Adrenal gland (tissue), 12 donors: ENCODE data around the gene STK24. TPM values are rescaled to one million over a fixed set of nuclear protein-coding genes. Genes with fewer than 3 reads are reported as not detected.

ENCODE experiments used
- DNase-seq, 7 donors: peaks; one replicate each; pipeline ENCODE4 v3.0.0-alpha.2; 2019 to 2020
- H3K27ac ChIP-seq, 5 donors: fragments of 200-600 bp; sonication (generic) in 4 of 5; 1 replicate in 3 of 5; 2 replicates in 2 of 5; pipeline versions ENCODE4 v1.5.1 to v1.8.0; 2016 to 2020; ENCODE audit warnings: mild to moderate bottlenecking in 1 of 5
- H3K27me3 ChIP-seq: fragments of 200-600 bp; 2 replicates; pipeline ENCODE4 v1.8.0; 2021
- H3K36me3 ChIP-seq, 2 donors: fragments of 200-600 bp; replicated peaks in 1 of 2; 1 replicate in 1 of 2; 2 replicates in 1 of 2; pipeline versions ENCODE4 v1.5.1 to v1.8.0; 2018 to 2022
- H3K4me1 ChIP-seq, 2 donors: fragments of 200-600 bp; replicated peaks in 1 of 2; 1 replicate in 1 of 2; 2 replicates in 1 of 2; pipeline versions ENCODE4 v1.5.1 to v1.8.0; 2018 to 2021
- H3K4me3 ChIP-seq, 4 donors: fragments of 200-600 bp; sonication (generic) in 3 of 4; one replicate each; pipeline ENCODE4 v1.5.1; 2016 to 2018
- H3K9me3 ChIP-seq, 3 donors: fragments of 200-600 bp; sonication (generic) in 1 of 3; replicated peaks in 1 of 3; 1 replicate in 2 of 3; 2 replicates in 1 of 3; pipeline versions ENCODE4 v1.5.1 to v1.8.0; 2016 to 2021
- CTCF ChIP-seq, 6 experiments: fragments of 450-650 bp in 4 of 6; fragments of 200-600 bp in 2 of 6; sonication (generic) in 1 of 6; IDR thresholded peaks; 1 replicate in 5 of 6; 2 replicates in 1 of 6; pipeline versions ENCODE4 v1.5.1 to v1.8.0; 2016 to 2021; ENCODE audit warnings: antibody characterized with exemption in 6 of 6, mild to moderate bottlenecking in 2 of 6, moderate library complexity in 1 of 6
- POLR2A ChIP-seq, 2 donors: fragments of 450-650 bp; IDR thresholded peaks; one replicate each; pipeline ENCODE4 v1.6.1; 2017; ENCODE audit warnings: antibody characterized with exemption in 2 of 2, mild to moderate bottlenecking in 2 of 2, moderate library complexity in 1 of 2
- WGBS, 4 donors: extraction: QIAGEN DNeasy Blood & Tissue Kit in 2 of 4; methylation state at CpG; one replicate each; pipeline versions ENCODE4 v1.1.5 to v1.1.7; 2013 to 2017; 5-methylcytosine and 5-hydroxymethylcytosine counted together
- intact Hi-C, 2 donors: fragments of 100-400 bp; cut with DNase I; formaldehyde crosslinking; loops; one replicate each; pipeline versions ENCODE4 v1.14.1 to v1.15.0; 2022 to 2023
- polyA plus RNA-seq, 3 donors: library from polyadenylated mRNA; stranded (reverse); fragments of 200-250 nt in 2 of 3; fragments of 350-450 nt in 1 of 3; fragmentation: Illumina TruSeq in 1 of 3; extraction: RNeasy Lipid Tissue Mini Kit (QIAGEN cat#74804) in 1 of 3; gene quantifications; one replicate each; pipeline ENCODE4 v1.2.3, GENCODE V29; 2013 to 2014
- total RNA-seq, 9 donors: library from RNA; depleted of rRNA in 4 of 9; stranded (reverse); fragments of >200 nt in 4 of 9; fragments of 120-200 nt in 1 of 9; fragmentation: NEBNext Ultra II Directional in 1 of 9; extraction: Animal tissue kit (Norgen Biotek cat#: 25700) in 1 of 9; gene quantifications; one replicate each; pipeline versions ENCODE4 v1.1.0 to v1.2.4, GENCODE V29; 2013 to 2023
- donor health status: healthy with polysubstance abuse.
- donor health status: Bipolar disorder and iron deficiency.
- donor health status: DM: yes; HTN: yes; CAD: no.
- donor health status: DM: no; HTN: no; CAD: no.
- donor health status: DM: no; HTN: no; CAD: no.
- donor health status: DM: yes; HTN: yes; CAD: no.

The STK24 gene
- total and polyA plus RNA-seq, 12 donors, result 17.7 to 72.2 (median 56.0) TPM

GRCh38 chr13:98403076-98403475 is 173.8 kb downstream of the STK24 start:
- Histone ChIP-seq H3K36me3 (no peaks in the 10 kb centered on the region), H3K27me3 (no peaks in the 10 kb centered on the region), H3K4me3 (no peak overlapping the region), H3K9me3 (no peaks in the 10 kb centered on the region), H3K27ac (no peak overlapping the region), H3K4me1 (peaks cover 0 to 8% of the 10 kb centered on the region in 2 donors)
- no peak for TF ChIP-seq POLR2A (IDR thresholded peaks at IDR 0.05)
- no peak for TF ChIP-seq CTCF (IDR thresholded peaks at IDR 0.05)
- no peak for DNase-seq
- intact Hi-C loops, result no loop called here
- 86 to 100% (median 93%) methylated on average over 2 of the region's 2 CpGs for WGBS, 4 donors

GRCh38 chr13:98401934-98402333 is 175.0 kb downstream of the STK24 start:
- H3K36me3 ChIP-seq, result no peaks in the 10 kb centered on the region
- H3K4me3 ChIP-seq, result no peak overlapping the region
- peak overlapping the region in 1 of 5 donors; percentile 21 for H3K27ac ChIP-seq
- H3K9me3 ChIP-seq, result no peaks in the 10 kb centered on the region
- 72 to 84% (median 80%) methylated on average over 12 to 13 of the region's 13 CpGs for WGBS, 4 donors
- H3K4me1 ChIP-seq, result peaks cover 0 to 8% of the 10 kb centered on the region in 2 donors
- H3K27me3 ChIP-seq, result no peaks in the 10 kb centered on the region
- intact Hi-C loops, result no loop called here
- TF ChIP-seq CTCF (IDR thresholded peaks at IDR 0.05) (no peak), POLR2A (IDR thresholded peaks at IDR 0.05) (no peak)
- DNase-seq, result no peak

GRCh38 chr13:98399756-98400155 is 177.2 kb downstream of the STK24 start:
- intact Hi-C loops, result loop anchor here in 1 of 2 donors (10.0 kb wide), 1 partner anchor 255 kb away; the partner anchor contains the start of gene FARP1
- no peak for TF ChIP-seq CTCF (IDR thresholded peaks at IDR 0.05)
- no peak for TF ChIP-seq POLR2A (IDR thresholded peaks at IDR 0.05)
- H3K36me3 ChIP-seq, result peaks cover 0 to 11% of the 10 kb centered on the region in 2 donors
- DNase-seq, result no peak
- H3K4me3 ChIP-seq, result no peak overlapping the region
- 65 to 88% (median 80%) methylated on average over 4 of the region's 4 CpGs for WGBS, 4 donors
- peaks cover 0 to 8% of the 10 kb centered on the region in 2 donors for H3K4me1 ChIP-seq
- no peak overlapping the region for H3K27ac ChIP-seq
- no peaks in the 10 kb centered on the region for H3K27me3 ChIP-seq
- no peaks in the 10 kb centered on the region for H3K9me3 ChIP-seq

GRCh38 chr13:98398581-98398980 is 178.3 kb downstream of the STK24 start:
- intact Hi-C loops, result loop anchor here in 1 of 2 donors (10.0 kb wide), 1 partner anchor 254 kb away; the partner anchor contains the start of gene FARP1
- Histone ChIP-seq H3K4me1 (peaks cover 0 to 8% of the 10 kb centered on the region in 2 donors), H3K27me3 (no peaks in the 10 kb centered on the region), H3K27ac (no peak overlapping the region), H3K9me3 (no peaks in the 10 kb centered on the region), H3K4me3 (no peak overlapping the region), H3K36me3 (peaks cover 0 to 21% of the 10 kb centered on the region in 2 donors)
- whole genome bisulfite sequencing, 4 donors, result 79 to 92% (median 88%) methylated on average over 5 of the region's 5 CpGs
- no peak for DNase-seq
- TF ChIP-seq POLR2A (IDR thresholded peaks at IDR 0.05) (no peak), CTCF (IDR thresholded peaks at IDR 0.05) (no peak)
